DOHH2 (cell line): Measurements from ENCODE around the gene AKR1B1.

Experiments used
- H3F3A ChIP-seq: fragments of 200-600 bp; sonication (generic), shearing (Covaris generic); 2 replicates; pipeline ENCODE4 v1.6.0; 2016; ENCODE audit warnings: antibody characterized with exemption, mild to moderate bottlenecking; ENCODE audit not compliant: control insufficient read depth, insufficient read depth
- H3K27ac ChIP-seq: fragments of 200-600 bp; sonication (generic); 2 replicates; pipeline ENCODE4 v1.5.1; 2014; ENCODE audit warnings: low read depth, mild to moderate bottlenecking, low read length, moderate library complexity
- H3K27me3 ChIP-seq: fragments of 200-600 bp; sonication (generic); 2 replicates; pipeline ENCODE4 v1.6.1; 2014; ENCODE audit warnings: mild to moderate bottlenecking, low read length, mixed read lengths; ENCODE audit not compliant: control insufficient read depth
- H3K36me3 ChIP-seq: fragments of 200-600 bp; sonication (generic); 2 replicates; pipeline ENCODE4 v1.6.1; 2014; ENCODE audit warnings: mild to moderate bottlenecking, low read length, moderate library complexity, mixed read lengths; ENCODE audit not compliant: control insufficient read depth
- H3K4me1 ChIP-seq: fragments of 200-600 bp; sonication (generic); 2 replicates; pipeline ENCODE4 v1.6.1; 2014; ENCODE audit warnings: mild to moderate bottlenecking, low read length, mixed read lengths; ENCODE audit not compliant: control insufficient read depth
- H3K4me2 ChIP-seq: fragments of 200-600 bp; sonication (generic); 2 replicates; pipeline ENCODE4 v1.6.0; 2014; ENCODE audit warnings: mild to moderate bottlenecking, low read length, moderate library complexity
- H3K4me3 ChIP-seq: fragments of 200-600 bp; sonication (generic); 2 replicates; pipeline ENCODE4 v1.5.1; 2014; ENCODE audit warnings: mild to moderate bottlenecking, low read length, mixed read lengths
- H3K79me2 ChIP-seq: fragments of 200-600 bp; sonication (generic); 2 replicates; pipeline ENCODE4 v1.6.1; 2014; ENCODE audit warnings: mild to moderate bottlenecking, low read length, mixed read lengths; ENCODE audit not compliant: control insufficient read depth
- H3K9me2 ChIP-seq: fragments of 200-600 bp; sonication (generic); replicated peaks from 2 replicates; pipeline ENCODE4 v1.6.1; 2014; ENCODE audit warnings: mild to moderate bottlenecking, low read length, mixed read lengths; ENCODE audit not compliant: control insufficient read depth
- H3K9me3 ChIP-seq: fragments of 200-600 bp; sonication (generic); 2 replicates; pipeline ENCODE4 v1.6.1; 2014; ENCODE audit warnings: antibody characterized with exemption, low read length, mixed read lengths; ENCODE audit not compliant: control insufficient read depth, insufficient read depth
- H4K20me1 ChIP-seq: fragments of 200-600 bp; sonication (generic); 2 replicates; pipeline ENCODE4 v1.6.0; 2014; ENCODE audit warnings: low read depth, mild to moderate bottlenecking, antibody characterized with exemption, low read length, moderate library complexity; ENCODE audit not compliant: control insufficient read depth, insufficient read depth
- CTCF ChIP-seq: fragments of 200-600 bp; sonication (generic); IDR thresholded peaks from one replicate; pipeline ENCODE4 v1.5.1; 2014; ENCODE audit warnings: antibody characterized with exemption, mild to moderate bottlenecking, low read depth, low read length; ENCODE audit not compliant: poor library complexity, severe bottlenecking
- EZH2phosphoT487 ChIP-seq: fragments of 200-600 bp; sonication (generic); IDR thresholded peaks from 2 replicates; pipeline ENCODE4 v1.6.1; 2017; ENCODE audit warnings: borderline replicate concordance, mild to moderate bottlenecking, antibody characterized with exemption, low read length, moderate library complexity, mixed read lengths

Gene AKR1B1

GRCh38 chr7:134440476-134440875, 18.4 kb downstream of the AKR1B1 start:
- Histone ChIP-seq H3K27ac (no peak overlapping the region), H3K36me3 (peaks cover 54% of the 10 kb centered on the region), H3K9me2 (no peaks in the 10 kb centered on the region), H3F3A (no peaks in the 10 kb centered on the region), H3K4me3 (no peak overlapping the region), H4K20me1 (no peaks in the 10 kb centered on the region), H3K27me3 (no peaks in the 10 kb centered on the region), H3K9me3 (no peaks in the 10 kb centered on the region), H3K4me2 (no peak overlapping the region), H3K4me1 (no peaks in the 10 kb centered on the region), H3K79me2 (no peaks in the 10 kb centered on the region)
- TF ChIP-seq EZH2phosphoT487 (no peak), CTCF (no peak)

DNA sequence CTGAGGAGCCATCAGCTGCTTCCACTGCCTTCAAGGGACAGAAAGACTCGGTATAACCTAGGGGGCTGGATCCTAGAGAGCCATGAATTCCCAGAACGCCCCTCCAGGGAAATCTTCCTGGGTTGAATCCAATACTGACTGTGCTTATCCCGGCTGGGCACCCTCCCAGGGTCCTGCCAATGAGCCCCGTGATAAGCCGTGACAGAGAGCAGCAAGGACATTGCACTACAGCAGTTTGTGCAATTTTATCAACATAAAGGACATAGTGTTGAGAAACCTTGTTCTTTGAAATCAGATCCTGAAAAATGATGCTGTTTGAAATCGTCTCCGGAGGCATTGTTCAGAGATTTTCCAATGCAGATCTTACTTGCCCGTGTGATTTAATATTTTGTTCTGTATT, 18.8 kb downstream of the AKR1B1 start:
- Histone ChIP-seq H3K4me2 (no peak overlapping the region), H3K9me2 (no peaks in the 10 kb centered on the region), H3K27ac (no peak overlapping the region), H3K4me3 (no peak overlapping the region), H3F3A (no peaks in the 10 kb centered on the region), H4K20me1 (no peaks in the 10 kb centered on the region), H3K4me1 (no peaks in the 10 kb centered on the region), H3K36me3 (peaks cover 50% of the 10 kb centered on the region), H3K9me3 (no peaks in the 10 kb centered on the region), H3K79me2 (no peaks in the 10 kb centered on the region), H3K27me3 (no peaks in the 10 kb centered on the region)
- TF ChIP-seq EZH2phosphoT487 (no peak), CTCF (no peak)

DNA sequence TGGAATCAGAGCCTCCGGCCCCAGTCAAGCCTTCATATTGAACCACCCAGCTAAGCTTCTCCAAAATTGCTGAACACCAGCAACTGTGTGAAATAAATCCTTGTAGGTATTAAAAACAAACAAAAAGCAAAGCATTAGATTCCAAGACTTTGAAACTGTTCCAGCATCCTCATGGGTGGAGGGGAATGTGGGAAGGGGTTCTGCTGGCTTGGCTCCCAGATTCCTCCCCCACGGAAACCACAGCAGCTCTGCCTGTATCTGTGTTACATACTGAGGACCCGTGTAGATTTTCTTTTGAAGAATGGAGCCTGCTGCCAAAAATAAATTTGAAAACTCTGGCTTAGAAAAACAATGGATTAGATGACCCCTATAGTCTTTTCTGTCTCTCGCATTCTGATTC, 20.0 kb downstream of the AKR1B1 start:
- H3K9me3 ChIP-seq = no peaks in the 10 kb centered on the region
- H3K27ac ChIP-seq = no peak overlapping the region

More for the DNA sequence above, 20.0 kb downstream of the AKR1B1 start:
- TF ChIP-seq CTCF (no peak), EZH2phosphoT487 (no peak)
- Histone ChIP-seq H3K79me2 (no peaks in the 10 kb centered on the region), H3K4me3 (no peak overlapping the region), H4K20me1 (no peaks in the 10 kb centered on the region), H3K36me3 (peaks cover 39% of the 10 kb centered on the region), H3K9me2 (no peaks in the 10 kb centered on the region), H3F3A (no peaks in the 10 kb centered on the region), H3K27me3 (no peaks in the 10 kb centered on the region), H3K4me1 (peaks cover 3% of the 10 kb centered on the region), H3K4me2 (no peak overlapping the region)
